SK-N-SH treated with all-trans-retinoic acid at 6 μM for 48 hours (cell line): ENCODE data around the gene KLF5.

Experiments used
- ESRRG ChIP-seq: fragments of 250-450 bp; sonication (Bioruptor Pico); IDR thresholded peaks from 2 replicates; pipeline ENCODE4 v1.6.1; 2021; ENCODE audit warnings: mild to moderate bottlenecking
- OSR1 ChIP-seq: fragments of 250-450 bp; sonication (Bioruptor Pico); IDR thresholded peaks from 2 replicates; pipeline ENCODE4 v1.8.0; 2022; ENCODE audit warnings: moderate library complexity, mild to moderate bottlenecking, inconsistent platforms
- PPARA ChIP-seq: fragments of 250-450 bp; sonication (Bioruptor Pico); IDR thresholded peaks from 2 replicates; pipeline ENCODE4 v1.5.0; 2020; ENCODE audit warnings: mild to moderate bottlenecking, borderline replicate concordance
- ZC3H10 ChIP-seq: fragments of 250-450 bp; sonication (Bioruptor Pico); IDR thresholded peaks from 2 replicates; pipeline ENCODE4 v1.5.1; 2021; ENCODE audit warnings: mild to moderate bottlenecking, moderate library complexity
- ZNF8 ChIP-seq: fragments of 450-650 bp; formaldehyde crosslinking; IDR thresholded peaks from 2 replicates; pipeline ENCODE4 v1.5.0; 2020; ENCODE audit warnings: mild to moderate bottlenecking, moderate library complexity

GRCh38 chr13:73025217-73026012 is 33.4 kb upstream of the KLF5 start:
- TF ChIP-seq OSR1 (CRISPR knock-in tag) (no peak), ZC3H10 (CRISPR knock-in tag) (no peak), ZNF8 (no peak), ESRRG (CRISPR knock-in tag) (no peak), PPARA (CRISPR knock-in tag) (no peak)
